HepG2 (cell line): ENCODE data around the gene MSI2.
A peak's percentile ranks its signal among the peaks of the same experiment; 100 is the strongest.

ENCODE experiments used
- BRCA1 ChIP-seq: sonication (generic); formaldehyde crosslinking; IDR thresholded peaks from 2 replicates; pipeline ENCODE4 v1.4.0; 2020; ENCODE audit warnings: missing genetic modification reagents
- GABPB1 ChIP-seq: IDR thresholded peaks from 2 replicates; pipeline ENCODE4 v1.6.1; 2016; ENCODE audit warnings: mild to moderate bottlenecking, missing genetic modification reagents, moderate library complexity, missing compliant biosample characterization
- HNRNPUL1 ChIP-seq: fragments of 200-400 bp; formaldehyde crosslinking; IDR thresholded peaks from 2 replicates; pipeline ENCODE4 v1.6.1; 2017; ENCODE audit warnings: low read depth, mild to moderate bottlenecking, low read length, moderate library complexity
- POLR2A ChIP-seq, 2 experiments: IDR thresholded peaks; 2 replicates each; pipeline ENCODE4 v1.6.1; 2011; ENCODE audit warnings: low read depth in 2 of 2, low read length in 2 of 2, mild to moderate bottlenecking in 1 of 2, moderate library complexity in 1 of 2; ENCODE audit not compliant: insufficient read depth in 1 of 2
- POLR2AphosphoS5 ChIP-seq: IDR thresholded peaks from 2 replicates; pipeline ENCODE4 v1.6.1; 2012; ENCODE audit warnings: low read depth, low read length
- SIN3A ChIP-seq: IDR thresholded peaks from 2 replicates; pipeline ENCODE4 v1.6.1; 2011; ENCODE audit warnings: low read depth, mild to moderate bottlenecking, control low read depth, low read length, borderline replicate concordance
- TCF12 ChIP-seq, 2 experiments: fragments of 450-650 bp in 1 of 2; sonication (generic) in 1 of 2; formaldehyde crosslinking in 1 of 2; IDR thresholded peaks; 2 replicates each; pipeline versions ENCODE4 v1.6.1 to v1.8.0; 2017 to 2022; ENCODE audit warnings: antibody characterized with exemption in 1 of 2, mild to moderate bottlenecking in 1 of 2, missing genetic modification reagents in 1 of 2, moderate library complexity in 1 of 2
- TGIF2 ChIP-seq: IDR thresholded peaks from 2 replicates; pipeline ENCODE4 v1.6.1; 2016; ENCODE audit warnings: control low read depth, missing compliant biosample characterization
- ZBTB1 ChIP-seq: sonication (generic); formaldehyde crosslinking; IDR thresholded peaks from 2 replicates; pipeline ENCODE4 v1.4.0; 2020; ENCODE audit warnings: missing genetic modification reagents, borderline replicate concordance
- TF ChIP-seq, protein P1 (sequence below): sonication (generic); formaldehyde crosslinking; IDR thresholded peaks from 2 replicates; pipeline ENCODE4 v1.5.0; 2020; ENCODE audit warnings: missing genetic modification reagents
- TF ChIP-seq, protein P2 (sequence below): sonication (generic); formaldehyde crosslinking; IDR thresholded peaks from 2 replicates; pipeline ENCODE4 v1.5.0; 2020; ENCODE audit warnings: mild to moderate bottlenecking, missing genetic modification reagents, moderate library complexity
- TF ChIP-seq, protein P3 (sequence below): IDR thresholded peaks from 2 replicates; pipeline ENCODE4 v1.6.1; 2016; ENCODE audit warnings: low read depth, borderline replicate concordance
- TF ChIP-seq, protein P4 (sequence below): sonication (generic); formaldehyde crosslinking; IDR thresholded peaks from 2 replicates; pipeline ENCODE4 v1.5.1; 2020; ENCODE audit warnings: mild to moderate bottlenecking, missing genetic modification reagents, borderline replicate concordance

DNA sequence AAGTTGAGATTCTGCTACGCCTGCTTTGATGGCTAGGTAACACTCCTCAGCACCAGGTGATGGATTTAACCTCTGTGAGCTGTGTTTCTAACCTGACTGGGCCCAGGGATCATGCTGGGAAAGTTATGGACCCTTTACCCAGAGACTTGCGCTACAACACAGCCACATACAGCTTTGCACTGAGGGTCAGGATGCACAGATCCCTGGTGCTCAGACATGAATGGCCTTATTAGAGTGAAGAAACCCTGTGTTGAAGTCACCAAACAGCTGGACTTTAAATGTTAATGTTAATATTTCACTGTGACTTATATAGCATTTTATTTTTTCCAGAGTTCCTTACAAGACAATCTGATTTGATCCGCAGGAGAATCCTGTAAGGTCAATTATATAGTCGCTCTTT is 114.3 kb downstream of the MSI2 start:
- TF ChIP-seq POLR2AphosphoS5 (no peak), SIN3A (no peak), ZBTB1 (no peak), TCF12 (IDR thresholded peaks at IDR 0.05) (no peak), TCF12 (CRISPR knock-in tag; IDR thresholded peaks at IDR 0.05) (no peak), BRCA1 (no peak), POLR2A (IDR thresholded peaks at IDR 0.05; ENCODE audit: insufficient read depth in 1 of 2, low read depth in 2 of 2, low read length in 2 of 2) (no peak), HNRNPUL1 (no peak), GABPB1 (CRISPR knock-in tag) (no peak), TGIF2 (CRISPR knock-in tag) (peak; percentile 43; the same call in 1 of the 2 replicates)
- TF ChIP-seq, protein P1, sequence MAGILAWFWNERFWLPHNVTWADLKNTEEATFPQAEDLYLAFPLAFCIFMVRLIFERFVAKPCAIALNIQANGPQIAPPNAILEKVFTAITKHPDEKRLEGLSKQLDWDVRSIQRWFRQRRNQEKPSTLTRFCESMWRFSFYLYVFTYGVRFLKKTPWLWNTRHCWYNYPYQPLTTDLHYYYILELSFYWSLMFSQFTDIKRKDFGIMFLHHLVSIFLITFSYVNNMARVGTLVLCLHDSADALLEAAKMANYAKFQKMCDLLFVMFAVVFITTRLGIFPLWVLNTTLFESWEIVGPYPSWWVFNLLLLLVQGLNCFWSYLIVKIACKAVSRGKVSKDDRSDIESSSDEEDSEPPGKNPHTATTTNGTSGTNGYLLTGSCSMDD: no peak
- TF ChIP-seq, protein P2, sequence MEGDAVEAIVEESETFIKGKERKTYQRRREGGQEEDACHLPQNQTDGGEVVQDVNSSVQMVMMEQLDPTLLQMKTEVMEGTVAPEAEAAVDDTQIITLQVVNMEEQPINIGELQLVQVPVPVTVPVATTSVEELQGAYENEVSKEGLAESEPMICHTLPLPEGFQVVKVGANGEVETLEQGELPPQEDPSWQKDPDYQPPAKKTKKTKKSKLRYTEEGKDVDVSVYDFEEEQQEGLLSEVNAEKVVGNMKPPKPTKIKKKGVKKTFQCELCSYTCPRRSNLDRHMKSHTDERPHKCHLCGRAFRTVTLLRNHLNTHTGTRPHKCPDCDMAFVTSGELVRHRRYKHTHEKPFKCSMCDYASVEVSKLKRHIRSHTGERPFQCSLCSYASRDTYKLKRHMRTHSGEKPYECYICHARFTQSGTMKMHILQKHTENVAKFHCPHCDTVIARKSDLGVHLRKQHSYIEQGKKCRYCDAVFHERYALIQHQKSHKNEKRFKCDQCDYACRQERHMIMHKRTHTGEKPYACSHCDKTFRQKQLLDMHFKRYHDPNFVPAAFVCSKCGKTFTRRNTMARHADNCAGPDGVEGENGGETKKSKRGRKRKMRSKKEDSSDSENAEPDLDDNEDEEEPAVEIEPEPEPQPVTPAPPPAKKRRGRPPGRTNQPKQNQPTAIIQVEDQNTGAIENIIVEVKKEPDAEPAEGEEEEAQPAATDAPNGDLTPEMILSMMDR (CRISPR knock-in tag): no peak
- TF ChIP-seq, protein P3, sequence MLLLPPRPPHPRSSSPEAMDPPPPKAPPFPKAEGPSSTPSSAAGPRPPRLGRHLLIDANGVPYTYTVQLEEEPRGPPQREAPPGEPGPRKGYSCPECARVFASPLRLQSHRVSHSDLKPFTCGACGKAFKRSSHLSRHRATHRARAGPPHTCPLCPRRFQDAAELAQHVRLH (CRISPR knock-in tag): no peak
- TF ChIP-seq, protein P4, sequence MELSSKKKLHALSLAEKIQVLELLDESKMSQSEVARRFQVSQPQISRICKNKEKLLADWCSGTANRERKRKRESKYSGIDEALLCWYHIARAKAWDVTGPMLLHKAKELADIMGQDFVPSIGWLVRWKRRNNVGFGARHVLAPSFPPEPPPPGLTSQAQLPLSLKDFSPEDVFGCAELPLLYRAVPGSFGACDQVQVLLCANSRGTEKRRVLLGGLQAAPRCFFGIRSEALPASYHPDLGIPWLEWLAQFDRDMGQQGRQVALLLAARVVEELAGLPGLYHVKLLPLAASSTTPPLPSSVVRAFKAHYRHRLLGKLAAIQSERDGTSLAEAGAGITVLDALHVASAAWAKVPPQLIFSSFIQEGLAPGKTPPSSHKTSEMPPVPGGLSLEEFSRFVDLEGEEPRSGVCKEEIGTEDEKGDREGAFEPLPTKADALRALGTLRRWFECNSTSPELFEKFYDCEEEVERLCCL (CRISPR knock-in tag): no peak
